GM10266 (cell line): ENCODE measurements around the gene TRPV4.

ENCODE experiments used
- DNase-seq: peaks from one replicate; pipeline ENCODE4 v3.0.0; 2012; ENCODE audit errors: extremely low spot score
- TF ChIP-seq, protein P1 (sequence below): IDR thresholded peaks from 2 replicates; pipeline ENCODE4 v1.5.1; 2012; ENCODE audit warnings: mild to moderate bottlenecking, low read depth; ENCODE audit not compliant: control insufficient read depth, insufficient read depth; ENCODE audit errors: missing control alignments

The TRPV4 gene

DNA sequence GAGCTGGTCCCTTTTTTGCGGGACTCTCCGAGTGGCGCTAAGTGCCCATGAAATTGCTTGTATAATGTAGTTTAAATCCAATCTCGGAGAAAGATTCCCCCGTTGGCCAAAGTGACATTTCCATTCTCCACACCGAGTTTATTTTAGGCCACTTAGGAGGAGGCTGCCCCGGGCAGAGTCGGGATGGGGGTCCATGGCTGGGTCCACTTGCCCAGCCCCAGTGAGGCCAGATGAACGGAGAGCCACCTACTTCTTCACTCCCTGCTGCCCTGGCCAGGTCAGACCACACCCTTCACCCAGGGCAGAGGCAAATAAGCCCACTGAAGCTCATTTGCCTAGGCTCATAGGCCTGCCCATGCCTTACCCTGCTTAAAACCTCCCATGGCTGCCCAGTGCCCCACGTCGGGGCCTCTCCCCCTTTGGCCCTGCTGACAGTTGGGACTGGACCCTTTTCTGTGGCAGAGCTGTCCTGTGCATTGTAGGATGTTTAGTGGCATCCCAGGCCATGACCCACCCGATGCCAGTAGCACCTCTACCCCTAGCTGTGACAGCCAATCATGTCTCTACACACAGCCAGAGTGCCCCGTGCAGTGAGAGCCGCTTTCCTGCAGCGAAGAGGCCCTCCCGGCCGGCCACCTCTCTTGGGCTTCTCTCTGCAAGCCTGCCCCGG is 68.3 kb downstream of the TRPV4 start:
- TF ChIP-seq, protein P1, sequence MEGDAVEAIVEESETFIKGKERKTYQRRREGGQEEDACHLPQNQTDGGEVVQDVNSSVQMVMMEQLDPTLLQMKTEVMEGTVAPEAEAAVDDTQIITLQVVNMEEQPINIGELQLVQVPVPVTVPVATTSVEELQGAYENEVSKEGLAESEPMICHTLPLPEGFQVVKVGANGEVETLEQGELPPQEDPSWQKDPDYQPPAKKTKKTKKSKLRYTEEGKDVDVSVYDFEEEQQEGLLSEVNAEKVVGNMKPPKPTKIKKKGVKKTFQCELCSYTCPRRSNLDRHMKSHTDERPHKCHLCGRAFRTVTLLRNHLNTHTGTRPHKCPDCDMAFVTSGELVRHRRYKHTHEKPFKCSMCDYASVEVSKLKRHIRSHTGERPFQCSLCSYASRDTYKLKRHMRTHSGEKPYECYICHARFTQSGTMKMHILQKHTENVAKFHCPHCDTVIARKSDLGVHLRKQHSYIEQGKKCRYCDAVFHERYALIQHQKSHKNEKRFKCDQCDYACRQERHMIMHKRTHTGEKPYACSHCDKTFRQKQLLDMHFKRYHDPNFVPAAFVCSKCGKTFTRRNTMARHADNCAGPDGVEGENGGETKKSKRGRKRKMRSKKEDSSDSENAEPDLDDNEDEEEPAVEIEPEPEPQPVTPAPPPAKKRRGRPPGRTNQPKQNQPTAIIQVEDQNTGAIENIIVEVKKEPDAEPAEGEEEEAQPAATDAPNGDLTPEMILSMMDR: no peak
- no peak for DNase-seq

DNA sequence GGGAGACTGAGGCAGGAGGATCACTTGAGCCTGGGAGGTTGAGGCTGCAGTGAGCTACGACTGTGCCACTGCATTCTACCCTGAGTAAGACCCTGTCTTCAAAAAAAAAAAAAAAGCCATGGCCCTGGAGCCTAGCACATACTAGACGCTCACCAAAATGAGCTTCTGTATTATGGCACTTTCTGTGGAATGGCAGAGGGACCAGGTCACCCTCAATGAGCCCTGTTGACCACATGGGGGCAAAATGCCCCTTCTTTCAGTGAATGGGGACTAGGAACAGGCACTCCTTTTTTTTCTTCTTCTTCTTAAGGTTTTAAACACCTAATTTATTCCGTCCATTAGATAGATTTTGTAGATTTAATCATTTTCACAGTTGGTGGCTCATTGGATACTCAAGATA is 69.1 kb downstream of the TRPV4 start:
- TF ChIP-seq, protein P1: no peak
- no peak for DNase-seq

DNA sequence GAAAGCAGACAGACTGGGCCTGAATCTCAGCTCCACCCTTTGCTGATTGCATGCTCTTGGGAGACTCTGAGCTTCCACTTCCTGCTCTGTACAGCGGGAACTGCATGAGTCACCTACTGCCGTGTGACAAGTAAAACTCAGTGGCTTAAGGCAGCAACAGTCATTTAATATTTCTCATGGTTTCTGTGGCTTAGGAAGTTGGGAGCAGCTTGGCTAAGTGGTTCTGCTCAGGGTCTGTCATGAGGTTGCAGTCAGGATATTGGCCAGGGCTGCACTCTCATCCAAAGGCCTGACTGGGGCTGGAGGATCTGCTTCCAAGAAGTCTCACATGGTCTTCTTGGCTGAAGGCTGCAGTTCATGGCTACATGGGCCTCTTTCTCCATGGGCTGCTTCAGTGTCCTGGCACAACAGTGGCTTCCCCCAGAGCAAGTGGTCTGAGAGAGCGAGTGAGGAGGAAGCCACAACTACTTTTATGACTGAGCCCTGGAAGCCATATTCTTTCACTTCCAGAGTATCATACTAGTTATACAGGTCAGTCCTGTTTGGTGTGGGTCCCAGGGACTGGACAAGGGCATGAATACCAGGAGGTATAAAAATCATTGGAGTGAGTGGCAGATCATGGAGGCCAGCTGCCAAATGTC is 69.9 kb downstream of the TRPV4 start:
- DNase-seq: no peak
- TF ChIP-seq, protein P1: no peak

- TF ChIP-seq, protein P1: no peak
Measured at GRCh38 chr12:109762673-109763191, 70.5 kb downstream of the TRPV4 start.

GRCh38 chr12:109762071-109762672 is 71.0 kb downstream of the TRPV4 start:
- DNase-seq: no peak
- TF ChIP-seq, protein P1: no peak

More at GRCh38 chr12:109762673-109763191, 70.5 kb downstream of the TRPV4 start:
- DNase-seq: no peak

- TF ChIP-seq, protein P1: no peak
- DNase-seq: no peak
Measured at GRCh38 chr12:109760930-109761921, 72.0 kb downstream of the TRPV4 start.
